Rectal smooth muscle tissue (tissue), 1 donor: ENCODE measurements around the gene MRTO4.

Source experiments
- H3K27ac ChIP-seq: one replicate; pipeline ENCODE4 v1.7.0; 2013; ENCODE audit warnings: low read depth, low read length, inconsistent platforms
- H3K27me3 ChIP-seq: one replicate; pipeline ENCODE4 v1.7.0; 2013; ENCODE audit warnings: low read length; ENCODE audit not compliant: control insufficient read depth, insufficient read depth
- H3K36me3 ChIP-seq: one replicate; pipeline ENCODE4 v1.7.0; 2013; ENCODE audit warnings: low read length; ENCODE audit not compliant: control insufficient read depth, insufficient read depth
- H3K4me1 ChIP-seq: one replicate; pipeline ENCODE4 v1.7.0; 2013; ENCODE audit warnings: low read length; ENCODE audit not compliant: control insufficient read depth, insufficient read depth
- H3K4me3 ChIP-seq: one replicate; pipeline ENCODE4 v1.7.0; 2013; ENCODE audit warnings: low read length
- H3K9ac ChIP-seq: one replicate; pipeline ENCODE4 v1.7.0; 2013; ENCODE audit warnings: low read length

The MRTO4 gene

DNA sequence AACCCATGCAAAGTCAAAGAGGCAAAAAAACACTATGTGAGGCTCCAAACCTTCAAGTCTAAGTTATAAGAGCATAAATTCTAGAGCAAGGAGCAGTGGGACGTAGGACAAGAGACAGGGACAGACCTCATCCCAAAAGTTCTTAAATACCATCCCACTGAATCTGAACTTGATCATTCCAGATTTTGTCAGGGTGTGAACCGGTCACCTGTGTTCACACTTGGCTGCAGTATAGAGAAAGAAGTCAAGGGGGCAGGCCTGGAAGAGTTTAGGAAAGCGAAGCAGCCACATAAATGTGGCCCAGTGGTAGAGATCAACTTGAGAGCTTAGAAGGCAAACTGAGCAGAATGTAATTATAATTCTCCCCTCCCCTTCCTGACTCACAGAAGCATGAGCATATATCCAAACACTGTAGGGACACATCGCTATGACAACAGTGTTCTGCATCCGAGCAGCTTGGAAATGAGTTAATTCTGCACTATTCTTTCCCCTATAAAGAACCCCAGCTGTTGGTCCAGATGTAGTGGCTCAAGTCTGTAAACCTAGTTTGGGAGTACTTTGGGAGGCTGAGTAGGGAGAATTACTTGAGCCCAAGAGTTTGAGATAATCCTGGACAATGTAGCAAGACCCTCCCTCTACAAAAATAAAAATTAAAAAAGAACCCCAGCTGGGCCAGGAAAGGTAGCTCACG, 57.7 kb downstream of the MRTO4 start:
- peaks cover 6% of the 10 kb centered on the region for H3K4me1 ChIP-seq
- H3K4me3 ChIP-seq, result no peak overlapping the region
- H3K27ac ChIP-seq, result no peak overlapping the region
- no peak overlapping the region for H3K9ac ChIP-seq
- H3K36me3 ChIP-seq, result peaks cover 10% of the 10 kb centered on the region
- no peaks in the 10 kb centered on the region for H3K27me3 ChIP-seq
